ENCODE measurements around the gene CFD. TPM values are rescaled to one million over a fixed set of nuclear protein-coding genes. Genes with fewer than 3 reads are reported as not detected.

CFD gene
- total and polyA plus RNA-seq, 2 experiments from 2014 or later: 0.90 to 4.7 TPM

DNA sequence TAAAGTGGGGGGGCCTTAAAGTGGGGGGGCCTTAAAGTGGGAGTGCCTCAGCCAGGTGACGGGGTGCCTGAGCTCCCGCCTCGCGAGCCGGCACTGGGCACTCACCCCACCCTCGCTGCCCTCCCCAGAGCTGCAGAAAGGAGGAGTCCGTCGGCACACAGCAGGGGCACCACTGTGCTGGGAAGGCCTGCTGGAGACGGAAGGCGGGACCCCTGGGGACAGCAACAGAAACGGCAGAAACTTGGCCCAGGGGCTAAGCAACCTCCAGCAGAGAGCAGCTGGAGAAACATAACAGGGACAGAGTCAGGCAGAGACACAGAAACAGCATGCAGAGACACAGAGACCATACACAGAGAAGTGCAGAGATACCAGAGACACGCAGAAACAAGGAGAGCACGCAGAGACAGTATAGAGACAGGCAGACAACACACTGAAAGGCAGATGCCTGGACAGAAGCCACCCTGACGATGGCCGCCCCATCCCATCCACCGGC is 7.9 kb downstream of the CFD start (continued):
- TF ChIP-seq, protein P1, sequence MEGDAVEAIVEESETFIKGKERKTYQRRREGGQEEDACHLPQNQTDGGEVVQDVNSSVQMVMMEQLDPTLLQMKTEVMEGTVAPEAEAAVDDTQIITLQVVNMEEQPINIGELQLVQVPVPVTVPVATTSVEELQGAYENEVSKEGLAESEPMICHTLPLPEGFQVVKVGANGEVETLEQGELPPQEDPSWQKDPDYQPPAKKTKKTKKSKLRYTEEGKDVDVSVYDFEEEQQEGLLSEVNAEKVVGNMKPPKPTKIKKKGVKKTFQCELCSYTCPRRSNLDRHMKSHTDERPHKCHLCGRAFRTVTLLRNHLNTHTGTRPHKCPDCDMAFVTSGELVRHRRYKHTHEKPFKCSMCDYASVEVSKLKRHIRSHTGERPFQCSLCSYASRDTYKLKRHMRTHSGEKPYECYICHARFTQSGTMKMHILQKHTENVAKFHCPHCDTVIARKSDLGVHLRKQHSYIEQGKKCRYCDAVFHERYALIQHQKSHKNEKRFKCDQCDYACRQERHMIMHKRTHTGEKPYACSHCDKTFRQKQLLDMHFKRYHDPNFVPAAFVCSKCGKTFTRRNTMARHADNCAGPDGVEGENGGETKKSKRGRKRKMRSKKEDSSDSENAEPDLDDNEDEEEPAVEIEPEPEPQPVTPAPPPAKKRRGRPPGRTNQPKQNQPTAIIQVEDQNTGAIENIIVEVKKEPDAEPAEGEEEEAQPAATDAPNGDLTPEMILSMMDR (conservative IDR thresholded peaks at IDR 0.05; ENCODE audit: low read depth in 2 of 2): no peak
- TF ChIP-seq CREB1 (CRISPR knock-in tag; IDR thresholded peaks at IDR 0.05; ENCODE audit: low read depth) (no peak), POLR2AphosphoS5 (IDR thresholded peaks at IDR 0.05; ENCODE audit: low read depth) (no peak), NANOG (IDR thresholded peaks at IDR 0.05; ENCODE audit: borderline replicate concordance) (no peak)

DNA sequence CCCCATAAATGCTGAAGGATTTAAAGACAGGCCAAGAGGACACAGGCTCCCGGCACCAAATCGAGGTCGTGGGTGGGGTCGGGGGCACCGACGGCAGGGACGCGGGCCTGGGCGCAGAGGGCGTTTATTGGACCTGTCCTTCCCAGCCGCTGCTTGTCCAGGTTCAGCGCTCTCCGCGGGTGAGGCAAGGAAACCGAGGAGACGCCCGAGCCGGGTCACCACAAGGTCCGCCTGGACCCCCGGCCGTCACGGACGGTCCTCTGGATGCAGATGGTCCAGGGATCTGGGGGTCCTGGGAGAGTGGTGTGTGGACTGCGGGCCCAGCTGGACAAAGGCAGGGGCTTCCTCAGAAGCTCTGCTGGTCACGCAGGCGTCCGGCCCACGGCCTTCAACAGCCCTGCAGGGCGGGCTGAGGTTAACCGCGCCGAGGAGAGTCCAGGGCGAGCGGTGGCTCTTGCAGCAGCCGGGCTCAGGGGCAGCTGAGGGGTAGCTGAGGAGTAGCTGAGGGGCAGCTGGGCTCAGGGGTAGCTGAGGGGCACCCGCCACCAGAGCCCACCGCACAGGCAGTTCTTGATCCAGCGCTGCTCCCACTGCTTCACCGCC is 8.5 kb downstream of the CFD start:
- H3K4me1 ChIP-seq (ENCODE audit: insufficient read depth): no peaks in the 10 kb centered on the region
- DNase-seq (ENCODE audit: low spot score): no peak
- H3K4me3 ChIP-seq: no peak overlapping the region
- no peak for ATAC-seq
- peaks cover 5% of the 10 kb centered on the region for H3K4me1 Mint-ChIP-seq
- no peaks in the 10 kb centered on the region for H3K79me2 ChIP-seq (replicated peaks; ENCODE audit: insufficient read depth)
- H3K4me2 ChIP-seq: no peak overlapping the region
- H3K9me2 ChIP-seq (ENCODE audit: insufficient read depth): no peaks in the 10 kb centered on the region
- H3K9me3 Mint-ChIP-seq: peaks cover 11% of the 10 kb centered on the region
- no peak overlapping the region for H3K4me3 Mint-ChIP-seq
- peaks cover 30% of the 10 kb centered on the region for H3K27me3 Mint-ChIP-seq (ENCODE audit: insufficient read depth, low read depth, poor library complexity)
- H3K27ac ChIP-seq (ENCODE audit: low read depth): no peak overlapping the region
- H3K36me3 ChIP-seq (ENCODE audit: insufficient read depth): no peaks in the 10 kb centered on the region
- no peak overlapping the region for H2AFZ ChIP-seq
- H4K20me1 ChIP-seq (replicated peaks; ENCODE audit: insufficient read depth): peaks cover 9% of the 10 kb centered on the region; the same call in 1 of the 2 replicates
- peaks cover 4% of the 10 kb centered on the region; the same call in 1 of the 2 replicates for H3K27me3 ChIP-seq (ENCODE audit: insufficient read depth)
- no peak overlapping the region for H3K27ac Mint-ChIP-seq
- peaks cover 32% of the 10 kb centered on the region for H3F3A ChIP-seq (replicated peaks; ENCODE audit: low read depth)
- H3K36me3 Mint-ChIP-seq (ENCODE audit: low read depth): peaks cover 33% of the 10 kb centered on the region
- TF ChIP-seq, protein P2, sequence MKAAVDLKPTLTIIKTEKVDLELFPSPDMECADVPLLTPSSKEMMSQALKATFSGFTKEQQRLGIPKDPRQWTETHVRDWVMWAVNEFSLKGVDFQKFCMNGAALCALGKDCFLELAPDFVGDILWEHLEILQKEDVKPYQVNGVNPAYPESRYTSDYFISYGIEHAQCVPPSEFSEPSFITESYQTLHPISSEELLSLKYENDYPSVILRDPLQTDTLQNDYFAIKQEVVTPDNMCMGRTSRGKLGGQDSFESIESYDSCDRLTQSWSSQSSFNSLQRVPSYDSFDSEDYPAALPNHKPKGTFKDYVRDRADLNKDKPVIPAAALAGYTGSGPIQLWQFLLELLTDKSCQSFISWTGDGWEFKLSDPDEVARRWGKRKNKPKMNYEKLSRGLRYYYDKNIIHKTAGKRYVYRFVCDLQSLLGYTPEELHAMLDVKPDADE (IDR thresholded peaks at IDR 0.05): no peak
- TF ChIP-seq EZH2phosphoT487 (IDR thresholded peaks at IDR 0.05; ENCODE audit: unreplicated experiment): no peak
- no peak for TF ChIP-seq ZNF331 (CRISPR knock-in tag; IDR thresholded peaks at IDR 0.05; ENCODE audit: low read depth)
- TF ChIP-seq, protein P3, sequence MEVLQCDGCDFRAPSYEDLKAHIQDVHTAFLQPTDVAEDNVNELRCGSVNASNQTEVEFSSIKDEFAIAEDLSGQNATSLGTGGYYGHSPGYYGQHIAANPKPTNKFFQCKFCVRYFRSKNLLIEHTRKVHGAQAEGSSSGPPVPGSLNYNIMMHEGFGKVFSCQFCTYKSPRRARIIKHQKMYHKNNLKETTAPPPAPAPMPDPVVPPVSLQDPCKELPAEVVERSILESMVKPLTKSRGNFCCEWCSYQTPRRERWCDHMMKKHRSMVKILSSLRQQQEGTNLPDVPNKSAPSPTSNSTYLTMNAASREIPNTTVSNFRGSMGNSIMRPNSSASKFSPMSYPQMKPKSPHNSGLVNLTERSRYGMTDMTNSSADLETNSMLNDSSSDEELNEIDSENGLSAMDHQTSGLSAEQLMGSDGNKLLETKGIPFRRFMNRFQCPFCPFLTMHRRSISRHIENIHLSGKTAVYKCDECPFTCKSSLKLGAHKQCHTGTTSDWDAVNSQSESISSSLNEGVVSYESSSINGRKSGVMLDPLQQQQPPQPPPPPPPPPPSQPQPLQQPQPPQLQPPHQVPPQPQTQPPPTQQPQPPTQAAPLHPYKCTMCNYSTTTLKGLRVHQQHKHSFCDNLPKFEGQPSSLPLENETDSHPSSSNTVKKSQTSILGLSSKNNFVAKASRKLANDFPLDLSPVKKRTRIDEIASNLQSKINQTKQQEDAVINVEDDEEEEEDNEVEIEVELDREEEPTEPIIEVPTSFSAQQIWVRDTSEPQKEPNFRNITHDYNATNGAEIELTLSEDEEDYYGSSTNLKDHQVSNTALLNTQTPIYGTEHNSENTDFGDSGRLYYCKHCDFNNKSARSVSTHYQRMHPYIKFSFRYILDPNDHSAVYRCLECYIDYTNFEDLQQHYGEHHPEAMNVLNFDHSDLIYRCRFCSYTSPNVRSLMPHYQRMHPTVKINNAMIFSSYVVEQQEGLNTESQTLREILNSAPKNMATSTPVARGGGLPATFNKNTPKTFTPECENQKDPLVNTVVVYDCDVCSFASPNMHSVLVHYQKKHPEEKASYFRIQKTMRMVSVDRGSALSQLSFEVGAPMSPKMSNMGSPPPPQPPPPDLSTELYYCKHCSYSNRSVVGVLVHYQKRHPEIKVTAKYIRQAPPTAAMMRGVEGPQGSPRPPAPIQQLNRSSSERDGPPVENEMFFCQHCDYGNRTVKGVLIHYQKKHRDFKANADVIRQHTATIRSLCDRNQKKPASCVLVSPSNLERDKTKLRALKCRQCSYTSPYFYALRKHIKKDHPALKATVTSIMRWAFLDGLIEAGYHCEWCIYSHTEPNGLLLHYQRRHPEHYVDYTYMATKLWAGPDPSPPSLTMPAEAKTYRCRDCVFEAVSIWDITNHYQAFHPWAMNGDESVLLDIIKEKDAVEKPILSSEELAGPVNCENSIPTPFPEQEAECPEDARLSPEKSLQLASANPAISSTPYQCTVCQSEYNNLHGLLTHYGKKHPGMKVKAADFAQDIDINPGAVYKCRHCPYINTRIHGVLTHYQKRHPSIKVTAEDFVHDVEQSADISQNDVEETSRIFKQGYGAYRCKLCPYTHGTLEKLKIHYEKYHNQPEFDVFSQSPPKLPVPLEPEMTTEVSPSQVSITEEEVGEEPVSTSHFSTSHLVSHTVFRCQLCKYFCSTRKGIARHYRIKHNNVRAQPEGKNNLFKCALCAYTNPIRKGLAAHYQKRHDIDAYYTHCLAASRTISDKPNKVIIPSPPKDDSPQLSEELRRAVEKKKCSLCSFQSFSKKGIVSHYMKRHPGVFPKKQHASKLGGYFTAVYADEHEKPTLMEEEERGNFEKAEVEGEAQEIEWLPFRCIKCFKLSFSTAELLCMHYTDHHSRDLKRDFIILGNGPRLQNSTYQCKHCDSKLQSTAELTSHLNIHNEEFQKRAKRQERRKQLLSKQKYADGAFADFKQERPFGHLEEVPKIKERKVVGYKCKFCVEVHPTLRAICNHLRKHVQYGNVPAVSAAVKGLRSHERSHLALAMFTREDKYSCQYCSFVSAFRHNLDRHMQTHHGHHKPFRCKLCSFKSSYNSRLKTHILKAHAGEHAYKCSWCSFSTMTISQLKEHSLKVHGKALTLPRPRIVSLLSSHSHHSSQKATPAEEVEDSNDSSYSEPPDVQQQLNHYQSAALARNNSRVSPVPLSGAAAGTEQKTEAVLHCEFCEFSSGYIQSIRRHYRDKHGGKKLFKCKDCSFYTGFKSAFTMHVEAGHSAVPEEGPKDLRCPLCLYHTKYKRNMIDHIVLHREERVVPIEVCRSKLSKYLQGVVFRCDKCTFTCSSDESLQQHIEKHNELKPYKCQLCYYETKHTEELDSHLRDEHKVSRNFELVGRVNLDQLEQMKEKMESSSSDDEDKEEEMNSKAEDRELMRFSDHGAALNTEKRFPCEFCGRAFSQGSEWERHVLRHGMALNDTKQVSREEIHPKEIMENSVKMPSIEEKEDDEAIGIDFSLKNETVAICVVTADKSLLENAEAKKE (CRISPR knock-in tag; IDR thresholded peaks at IDR 0.05): no peak
- no peak for TF ChIP-seq CREB1 (CRISPR knock-in tag; IDR thresholded peaks at IDR 0.05; ENCODE audit: low read depth)
- TF ChIP-seq, protein P1 (conservative IDR thresholded peaks at IDR 0.05; ENCODE audit: low read depth in 2 of 2): no peak

Measured in GM23338 (cell line).